HG03575 (cell line): ENCODE measurements around the gene GALNT4.

Source experiments
- ATAC-seq: cut with Tn5 transposase; IDR thresholded peaks from one replicate; pipeline ENCODE4 v1.9.1; 2021; ENCODE audit not compliant: unreplicated experiment, insufficient number of reproducible peaks, low FRiP score; ENCODE audit errors: extremely low read depth

Gene GALNT4

GRCh38 chr12:89524541-89525304 lies at the start of gene GALNT4:
TSS of gene GALNT4 (minus strand) at chr12:89524796. CDS start at chr12:89524549, 247 bp downstream.
- ATAC-seq, result peak; percentile 37

GRCh38 chr12:89573051-89573810 lies 48.6 kb upstream of the GALNT4 start:
- no peak for ATAC-seq

GRCh38 chr12:89571491-89572195 lies 47.0 kb upstream of the GALNT4 start:
- no peak for ATAC-seq

- no peak for ATAC-seq
Observed at GRCh38 chr12:89568484-89568883, 43.9 kb upstream of the GALNT4 start.

- ATAC-seq, result no peak
Observed at GRCh38 chr12:89567691-89568239, 43.2 kb upstream of the GALNT4 start.

- ATAC-seq, result no peak
Observed at GRCh38 chr12:89566615-89567014, 42.0 kb upstream of the GALNT4 start.

- ATAC-seq, result no peak
Observed at GRCh38 chr12:89565002-89565401, 40.4 kb upstream of the GALNT4 start.

- ATAC-seq, result no peak
Observed at GRCh38 chr12:89559753-89560152, 35.2 kb upstream of the GALNT4 start.

GRCh38 chr12:89556976-89557375 lies 32.4 kb upstream of the GALNT4 start:
- ATAC-seq, result no peak

- ATAC-seq, result no peak
Observed at GRCh38 chr12:89552376-89552775, 27.8 kb upstream of the GALNT4 start.

- no peak for ATAC-seq
Observed at GRCh38 chr12:89551747-89552146, 27.2 kb upstream of the GALNT4 start.

GRCh38 chr12:89547101-89547500 lies 22.5 kb upstream of the GALNT4 start:
- no peak for ATAC-seq

- no peak for ATAC-seq
Observed at GRCh38 chr12:89546151-89546550, 21.6 kb upstream of the GALNT4 start.

GRCh38 chr12:89544681-89545184 lies 20.1 kb upstream of the GALNT4 start:
- ATAC-seq, result no peak

- ATAC-seq, result no peak
Observed at GRCh38 chr12:89544022-89544421, 19.4 kb upstream of the GALNT4 start.

- ATAC-seq, result no peak
Observed at GRCh38 chr12:89542912-89543592, 18.5 kb upstream of the GALNT4 start.

GRCh38 chr12:89542236-89542635 lies 17.6 kb upstream of the GALNT4 start:
- ATAC-seq, result no peak

- ATAC-seq, result no peak
Observed at GRCh38 chr12:89540586-89540985, 16.0 kb upstream of the GALNT4 start.
